Measurements from ENCODE around the gene HOMER3.
"Not testable (repeated sequence)": the region's sequence is repeated elsewhere in the genome, so short reads cannot be mapped to it uniquely, and the experiment has no call there.

HOMER3 gene

GRCh38 chr19:18954094-18954493 lies 13.1 kb upstream of the HOMER3 start:
- DNase-seq (ENCODE audit: low read depth in 3 of 3, low spot score in 1 of 3), result no peak

DNA sequence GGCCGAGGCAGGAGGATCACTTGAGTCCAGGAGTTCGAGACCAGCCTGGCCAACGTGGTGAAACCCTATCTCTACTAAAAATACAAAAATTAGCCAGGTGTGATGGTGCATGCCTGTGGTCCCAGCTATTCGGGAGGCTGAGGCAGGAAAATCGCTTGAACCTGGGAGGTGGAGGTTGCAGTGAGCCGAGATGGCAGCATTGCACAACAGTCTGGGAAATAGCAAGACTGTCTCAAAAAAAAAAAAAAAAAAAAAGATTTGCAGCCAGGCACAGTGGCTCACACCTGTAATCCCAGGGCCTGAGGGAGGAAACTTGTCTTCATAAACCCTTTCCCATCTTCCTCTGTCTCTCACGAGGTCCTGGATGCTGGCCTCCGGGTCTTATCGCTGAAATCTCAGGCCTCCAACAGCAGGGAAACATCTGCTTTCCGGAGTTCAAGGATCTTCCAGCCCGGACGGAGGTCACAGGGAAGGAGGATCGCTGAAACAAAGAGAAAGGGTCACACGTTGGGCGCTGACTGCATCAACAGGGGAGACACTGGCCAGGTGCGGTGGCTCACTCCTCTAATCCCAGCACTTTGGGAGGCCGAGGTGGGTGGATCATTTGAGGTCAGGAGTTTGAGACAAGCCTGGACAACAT lies 11.5 kb upstream of the HOMER3 start:
- DNase-seq (ENCODE audit: low read depth in 3 of 3, low spot score in 1 of 3), result not testable (repeated sequence)

DNA sequence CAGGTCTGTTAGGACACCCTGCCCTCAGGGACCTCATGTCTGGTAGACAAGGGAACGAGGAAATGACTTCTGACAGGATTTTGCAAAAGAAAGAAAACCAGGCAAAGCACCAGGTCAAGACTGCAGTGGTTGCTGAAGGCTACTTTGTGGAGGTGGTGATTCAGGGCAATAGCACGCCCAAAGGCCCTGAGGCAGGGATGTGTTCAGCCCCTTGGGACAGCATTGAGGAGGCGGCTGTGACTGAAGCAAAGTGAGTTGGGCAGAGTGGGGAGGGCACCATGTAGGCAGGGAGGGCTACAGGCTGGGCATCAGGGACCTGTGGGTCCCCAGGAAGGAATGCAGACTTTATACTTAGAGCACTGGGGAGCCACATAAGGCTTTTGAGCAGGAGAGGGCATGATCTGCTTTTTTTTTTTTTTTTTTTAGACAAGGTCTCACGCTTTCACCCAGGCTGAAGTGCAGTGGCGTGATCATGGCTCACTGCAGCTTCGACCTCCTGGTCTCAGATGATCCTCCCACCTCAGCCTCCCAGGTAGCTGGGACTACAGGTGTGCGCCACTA lies 10.8 kb upstream of the HOMER3 start:
- no peak for DNase-seq (ENCODE audit: low read depth in 3 of 3, low spot score in 1 of 3)

GRCh38 chr19:18949858-18950257 lies 8.8 kb upstream of the HOMER3 start:
- no peak for DNase-seq (ENCODE audit: low read depth in 3 of 3, low spot score in 1 of 3)

GRCh38 chr19:18948976-18949356 lies 7.9 kb upstream of the HOMER3 start:
- no peak for DNase-seq (ENCODE audit: low read depth in 3 of 3, low spot score in 1 of 3)

GRCh38 chr19:18948075-18948975 lies 7.3 kb upstream of the HOMER3 start:
- DNase-seq (ENCODE audit: low read depth in 3 of 3, low spot score in 1 of 3), result no peak

GRCh38 chr19:18946918-18947317 lies 5.9 kb upstream of the HOMER3 start:
- DNase-seq (ENCODE audit: low read depth in 3 of 3, low spot score in 1 of 3), result no peak

DNA sequence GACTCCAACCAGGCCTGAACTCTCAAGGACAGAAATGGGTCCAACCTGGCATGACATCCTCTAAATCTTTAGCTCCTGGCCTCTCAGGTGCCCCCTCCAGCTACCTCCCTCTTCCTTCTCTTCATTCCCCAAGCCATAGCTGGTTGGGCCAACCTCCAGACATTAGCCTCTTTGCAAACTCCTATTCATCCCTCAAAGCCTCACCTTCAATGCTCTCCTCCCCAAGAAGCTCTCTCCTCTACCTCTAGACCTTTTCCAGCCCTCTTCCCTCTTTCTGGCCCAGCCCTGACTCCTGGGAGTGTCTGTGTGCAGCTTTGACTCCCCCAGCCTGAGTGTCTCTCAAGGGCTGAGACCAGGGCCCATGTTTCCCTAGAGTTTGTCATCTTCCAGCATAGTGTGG lies 5.3 kb upstream of the HOMER3 start:
- DNase-seq (ENCODE audit: low read depth in 3 of 3, low spot score in 1 of 3), result no peak

- no peak for DNase-seq (ENCODE audit: low read depth in 3 of 3, low spot score in 1 of 3)
These were observed 4.3 kb upstream of the HOMER3 start for GRCh38 chr19:18945297-18945696.

GRCh38 chr19:18943465-18943864 lies 2.4 kb upstream of the HOMER3 start:
- no peak for DNase-seq (ENCODE audit: low read depth in 3 of 3, low spot score in 1 of 3)

- DNase-seq (ENCODE audit: low read depth in 3 of 3, low spot score in 1 of 3), result no peak
These were observed 1.7 kb upstream of the HOMER3 start for GRCh38 chr19:18942692-18943091.

DNA sequence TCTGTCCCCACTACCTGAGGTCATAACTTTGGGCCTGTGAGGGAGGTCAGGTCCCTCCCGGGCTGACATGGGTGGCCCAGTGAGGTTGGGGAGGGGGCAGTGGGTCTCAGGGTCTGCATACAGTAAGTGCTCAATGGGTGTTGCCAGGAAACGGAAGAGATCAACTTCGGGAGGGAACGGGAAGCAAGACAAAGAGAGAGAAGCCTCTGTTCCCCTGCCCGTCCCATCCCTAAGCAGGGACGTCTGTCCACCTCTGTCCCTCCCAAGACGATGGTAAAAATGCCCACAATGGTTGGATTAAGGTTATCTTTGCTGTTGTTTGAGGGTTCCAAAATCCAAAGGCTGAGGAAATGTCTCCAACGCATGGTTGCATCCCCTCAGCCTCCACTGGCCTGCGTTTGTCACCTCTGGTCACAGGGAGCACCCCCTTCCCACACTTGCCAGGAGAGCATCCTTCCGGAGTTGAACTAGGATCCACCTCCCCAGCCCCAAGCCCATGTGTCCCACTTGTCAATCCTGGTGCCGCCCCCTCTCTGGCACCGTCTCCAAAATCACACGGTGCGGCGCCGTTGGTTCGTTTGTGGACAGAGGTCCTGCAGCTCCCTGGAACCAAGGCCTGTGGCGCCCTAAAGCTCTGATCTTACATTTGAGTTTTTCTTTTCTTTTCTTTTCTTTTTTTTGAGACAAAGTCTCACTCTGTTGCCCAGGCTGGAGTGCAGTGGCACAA lies 774 bp upstream of the HOMER3 start:
- no peak for DNase-seq (ENCODE audit: low read depth in 3 of 3, low spot score in 1 of 3)

DNA sequence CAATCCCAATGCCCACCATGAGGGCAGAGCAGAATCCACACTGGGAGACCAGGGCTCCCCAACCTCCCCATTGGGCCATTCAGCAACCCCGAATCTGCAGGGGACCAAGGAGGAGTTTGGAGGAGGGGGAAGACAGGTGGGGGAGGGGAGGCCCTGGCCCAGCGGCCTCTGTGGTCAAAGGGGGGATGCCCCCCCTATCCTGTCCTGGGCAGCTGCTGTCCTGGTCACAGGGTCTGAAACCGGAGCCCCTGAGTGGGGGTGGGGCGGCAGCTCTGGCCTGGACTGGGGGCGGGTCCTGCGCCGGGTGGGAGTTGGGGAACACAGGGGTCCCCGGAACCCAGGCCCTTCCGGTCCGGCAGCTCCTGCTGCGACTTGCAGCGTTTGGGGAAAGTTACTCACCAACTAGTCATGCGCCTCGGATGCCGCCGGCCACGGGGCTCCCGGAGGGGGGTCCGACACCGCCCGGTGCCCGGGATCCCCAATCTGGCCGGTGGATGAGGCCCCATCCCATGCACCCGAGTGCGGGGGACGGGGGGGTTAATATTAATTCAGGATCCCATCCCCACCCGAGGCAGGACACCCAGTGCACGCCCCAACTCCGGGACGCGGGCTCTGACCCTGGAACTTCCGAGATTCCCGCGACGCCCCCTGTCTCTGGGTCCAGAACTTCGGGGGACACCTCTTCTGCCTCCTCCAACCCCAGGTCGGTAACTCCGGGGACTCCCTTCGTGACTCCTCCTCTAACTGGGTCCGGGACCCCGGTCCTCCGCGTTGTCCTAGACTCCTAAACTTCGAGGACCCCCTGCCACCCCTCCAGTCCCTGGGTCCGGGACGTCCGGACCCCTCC lies 872 bp downstream of the HOMER3 start:
- DNase-seq (ENCODE audit: low read depth in 3 of 3, low spot score in 1 of 3), result no peak

- DNase-seq (ENCODE audit: low read depth in 3 of 3, low spot score in 1 of 3), result no peak
These were observed 1.9 kb downstream of the HOMER3 start for GRCh38 chr19:18939163-18939562.

DNA sequence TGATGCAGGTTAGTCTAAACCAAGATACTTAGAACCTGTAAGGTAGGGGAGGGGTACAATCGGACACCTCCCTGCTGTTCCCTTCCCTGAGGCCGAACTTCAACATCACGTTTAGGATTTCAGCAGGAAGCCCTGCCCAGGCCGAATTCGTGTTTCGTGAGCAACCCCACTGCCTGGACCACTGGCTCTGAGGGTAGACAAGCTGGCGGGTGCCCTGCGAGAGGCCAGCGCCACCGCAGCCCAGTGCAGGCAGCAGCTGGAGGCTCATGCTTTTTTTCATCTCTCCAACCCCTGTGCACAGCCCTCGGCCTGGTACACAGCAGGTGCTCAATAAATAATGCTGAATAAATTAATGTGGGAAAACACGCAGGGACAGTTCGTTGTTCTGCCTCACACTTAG lies 7.7 kb downstream of the HOMER3 start:
- no peak for DNase-seq (ENCODE audit: low read depth in 3 of 3, low spot score in 1 of 3)

DNA sequence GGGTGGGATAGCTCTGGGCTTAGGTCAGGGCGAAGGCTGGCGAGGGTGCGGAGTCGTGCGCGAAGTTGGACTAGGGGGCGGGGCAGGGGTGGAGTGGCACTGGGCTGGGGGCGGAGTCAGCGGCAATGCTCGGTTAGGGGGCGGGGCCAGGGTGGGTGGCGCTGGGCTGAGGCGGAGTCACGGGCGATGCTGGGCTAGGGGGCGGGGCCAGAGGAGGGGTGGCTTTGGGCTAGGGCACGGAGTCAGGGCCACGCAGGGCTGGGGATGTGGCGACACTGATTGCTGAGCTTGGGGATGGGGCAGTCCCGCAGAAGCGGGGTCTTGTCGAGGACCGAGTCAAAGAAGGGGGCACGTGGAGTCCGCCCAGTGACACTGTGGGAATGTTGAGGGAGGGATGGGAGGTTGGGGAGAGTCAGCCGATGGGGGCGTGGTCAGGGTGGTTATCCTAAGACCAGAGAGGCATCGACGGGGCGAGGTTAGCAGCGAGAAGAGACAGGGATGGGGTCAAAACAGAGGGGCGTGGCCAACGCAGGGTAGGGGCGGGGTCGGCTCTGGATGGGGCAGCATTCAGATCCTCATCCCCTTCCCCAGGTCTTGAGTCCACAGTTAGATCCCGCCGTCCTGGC lies 8.7 kb downstream of the HOMER3 start:
- peak; percentile 62 to 82 (median 65) for DNase-seq (ENCODE audit: low read depth in 3 of 3, low spot score in 1 of 3)

DNA sequence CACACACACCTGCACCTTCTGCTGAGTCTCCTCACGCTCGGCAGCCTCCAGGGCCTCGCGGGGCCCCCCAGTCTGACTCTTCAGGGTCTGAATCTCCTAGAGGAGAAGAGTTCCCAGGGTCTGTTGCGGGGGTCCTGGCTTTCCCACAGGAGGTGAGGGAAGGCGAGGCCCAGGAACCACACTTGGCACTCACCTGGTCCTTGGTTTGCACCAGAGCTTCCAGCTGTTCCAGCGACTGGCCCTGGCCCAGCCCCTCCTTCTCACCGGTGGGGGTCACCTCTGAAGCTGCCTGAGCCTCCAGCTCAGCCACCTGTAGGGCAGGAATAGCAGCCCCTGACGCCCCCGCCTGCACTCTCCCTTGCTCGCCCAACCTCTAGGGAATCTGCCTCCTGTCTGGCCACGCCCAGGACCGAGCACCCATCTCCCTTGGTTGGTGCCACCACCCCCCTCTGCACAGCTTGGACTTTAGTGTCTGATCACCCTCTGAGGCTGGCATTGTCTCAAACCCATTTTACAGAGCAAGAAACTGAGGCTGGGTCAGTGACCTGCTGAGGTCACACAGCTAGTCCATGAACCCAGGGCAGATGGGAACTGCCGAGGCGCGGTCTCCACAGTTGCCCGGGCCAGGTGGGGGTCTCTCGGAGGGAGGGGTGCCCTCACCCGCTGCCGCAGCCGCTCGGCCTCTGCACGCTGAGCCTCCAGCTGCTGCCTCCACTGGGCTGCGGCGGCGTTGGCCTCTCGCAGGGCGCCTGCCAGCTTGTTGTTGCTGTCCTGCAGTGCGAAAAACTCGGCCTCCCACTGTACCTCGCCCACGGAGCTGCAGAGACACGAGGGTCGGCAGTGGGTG lies 9.5 kb downstream of the HOMER3 start:
- DNase-seq (ENCODE audit: low read depth in 3 of 3, low spot score in 1 of 3), result no peak

DNA sequence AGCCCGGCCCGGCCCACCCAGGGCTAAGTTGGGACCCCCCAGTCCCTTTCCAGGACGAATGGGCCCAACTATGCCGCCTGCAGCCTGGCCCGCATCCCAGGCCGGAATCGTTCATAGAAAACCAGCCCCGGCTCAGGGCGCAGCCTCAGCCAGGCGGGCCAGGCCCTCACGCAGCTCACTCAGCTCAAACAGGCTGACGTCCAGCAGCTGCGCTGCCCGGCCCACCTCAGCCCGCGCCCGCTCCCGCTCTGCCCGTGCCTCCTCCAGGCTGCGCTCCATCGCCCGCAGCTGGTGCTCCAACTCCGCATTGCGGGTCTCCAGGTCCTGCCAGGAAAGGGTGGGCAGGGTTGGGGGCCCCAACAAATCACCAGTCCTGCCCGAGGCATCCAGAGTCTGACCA lies 11.7 kb downstream of the HOMER3 start:
- DNase-seq (ENCODE audit: low read depth in 3 of 3, low spot score in 1 of 3), result no peak

- DNase-seq (ENCODE audit: low read depth in 3 of 3, low spot score in 1 of 3), result no peak
These were observed 12.8 kb downstream of the HOMER3 start for GRCh38 chr19:18928018-18928805.

Data from stimulated activated CD4-positive, alpha-beta T cell treated with anti-CD3 and anti-CD28 coated beads, TNF-alpha, amount 100 ng/mL, for 1 hour (primary cell).